KOPT-K1 (cell line): ENCODE data around the gene EFCAB12.

Experiments
- H3K27ac ChIP-seq: fragments of 200-600 bp; sonication (generic); 2 replicates; pipeline ENCODE4 v1.5.1; 2016; ENCODE audit warnings: antibody characterized with exemption, mild to moderate bottlenecking, low read depth, low read length; ENCODE audit not compliant: poor library complexity, severe bottlenecking
- H3K36me3 ChIP-seq: fragments of 200-600 bp; sonication (generic); 2 replicates; pipeline ENCODE4 v1.5.1; 2017; ENCODE audit warnings: antibody characterized with exemption, mild to moderate bottlenecking, low read length, moderate library complexity; ENCODE audit not compliant: insufficient read depth
- H3K9me3 ChIP-seq: fragments of 200-600 bp; sonication (generic); 2 replicates; pipeline ENCODE4 v1.5.1; 2017; ENCODE audit warnings: antibody characterized with exemption, low read length, mild to moderate bottlenecking; ENCODE audit not compliant: insufficient read depth, poor library complexity, severe bottlenecking

Gene EFCAB12

DNA sequence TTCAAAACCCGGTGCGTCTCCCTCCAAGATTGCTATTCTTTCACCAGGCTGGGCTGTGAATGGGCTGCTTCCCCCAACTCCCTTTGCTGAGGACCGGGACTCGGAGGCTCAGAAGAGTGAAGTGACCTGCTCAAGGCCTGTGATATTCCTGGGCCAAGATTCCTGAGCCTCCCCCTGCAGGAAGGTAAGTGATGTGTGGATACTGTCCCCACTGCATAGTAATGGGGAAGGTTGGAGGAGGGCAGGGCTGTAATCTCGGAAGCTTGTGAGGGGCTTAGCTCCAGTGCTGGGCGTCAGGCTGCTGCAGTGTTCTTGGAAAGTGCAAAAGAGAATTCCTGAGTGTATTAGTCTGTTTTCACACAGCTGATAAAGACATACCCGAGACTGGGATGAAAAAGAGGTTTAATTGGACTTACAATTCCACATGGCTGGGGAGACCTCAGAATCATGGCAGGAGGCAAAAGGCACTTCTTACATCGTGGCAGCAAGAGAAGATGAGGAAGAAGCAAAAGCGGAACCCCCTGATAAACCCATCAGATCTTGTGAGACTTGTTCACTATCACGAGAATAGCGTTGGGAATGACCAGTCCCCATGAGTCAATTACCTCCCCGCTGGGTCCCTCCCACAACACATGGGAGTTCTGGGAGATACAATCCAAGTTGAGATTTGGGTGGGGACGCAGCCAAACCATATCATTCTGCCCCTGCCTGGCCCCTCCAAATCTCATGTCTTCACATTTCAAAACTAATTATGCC is 67.6 kb downstream of the EFCAB12 start:
- Histone ChIP-seq H3K27ac (no peak overlapping the region), H3K36me3 (no peaks in the 10 kb centered on the region), H3K9me3 (no peaks in the 10 kb centered on the region)

DNA sequence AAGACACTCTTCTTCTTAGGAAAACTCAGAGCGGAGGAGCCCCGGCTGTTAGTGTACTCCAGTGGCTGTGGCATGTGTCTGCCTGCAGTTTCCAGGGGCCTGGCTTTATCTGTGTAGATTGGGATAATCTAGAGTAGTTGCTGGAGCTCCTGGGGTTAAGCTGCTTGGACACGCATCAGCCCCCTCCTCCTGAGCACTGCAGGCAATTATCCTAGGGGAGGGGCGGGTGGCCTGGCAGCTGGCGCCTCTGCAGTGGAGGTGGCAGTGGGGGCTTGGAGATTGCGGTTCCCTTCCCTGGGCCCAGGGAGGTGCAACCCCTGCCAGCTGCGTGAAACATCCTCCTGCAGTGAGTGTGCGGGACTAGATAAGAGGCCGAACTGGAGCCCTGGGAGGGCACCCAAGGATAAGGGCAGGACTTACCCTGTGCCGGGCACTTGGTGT is 68.2 kb downstream of the EFCAB12 start:
- Histone ChIP-seq H3K9me3 (no peaks in the 10 kb centered on the region), H3K36me3 (no peaks in the 10 kb centered on the region), H3K27ac (no peak overlapping the region)

DNA sequence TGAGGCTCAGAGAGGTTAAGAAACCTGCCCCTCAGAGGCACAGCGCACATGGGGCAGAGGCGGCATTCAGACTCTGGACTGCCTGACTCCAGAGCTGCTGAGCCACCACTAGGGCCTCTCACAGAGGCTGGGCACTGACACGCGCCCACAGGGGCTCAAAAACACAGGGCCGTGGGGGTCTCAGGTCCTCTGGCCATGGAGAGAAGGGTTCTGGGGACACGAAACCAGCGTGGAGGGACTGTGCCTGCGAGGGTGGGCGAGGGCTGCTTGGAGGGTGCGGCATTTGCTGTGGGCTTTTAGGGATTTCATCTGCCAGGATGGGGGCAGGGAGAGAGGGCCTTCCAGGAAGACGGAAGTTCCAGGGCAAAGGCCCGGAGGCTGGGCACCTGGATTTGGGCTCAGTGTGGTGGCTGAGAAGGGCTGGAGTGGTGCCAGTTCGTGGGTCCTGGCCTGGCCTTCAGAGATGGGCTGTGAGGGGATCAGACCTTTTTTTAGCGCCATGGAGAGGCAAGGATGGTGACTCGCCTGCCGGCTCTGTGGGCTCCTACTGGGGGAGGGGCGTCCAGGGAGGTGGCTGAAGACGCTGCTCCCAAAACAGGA is 69.6 kb downstream of the EFCAB12 start:
- H3K27ac ChIP-seq: no peak overlapping the region
- H3K9me3 ChIP-seq: no peaks in the 10 kb centered on the region
- no peaks in the 10 kb centered on the region for H3K36me3 ChIP-seq

- H3K9me3 ChIP-seq: no peaks in the 10 kb centered on the region
- no peak overlapping the region for H3K27ac ChIP-seq
- no peaks in the 10 kb centered on the region for H3K36me3 ChIP-seq
Measured at GRCh38 chr3:129358177-129358771, 70.2 kb downstream of the EFCAB12 start.

DNA sequence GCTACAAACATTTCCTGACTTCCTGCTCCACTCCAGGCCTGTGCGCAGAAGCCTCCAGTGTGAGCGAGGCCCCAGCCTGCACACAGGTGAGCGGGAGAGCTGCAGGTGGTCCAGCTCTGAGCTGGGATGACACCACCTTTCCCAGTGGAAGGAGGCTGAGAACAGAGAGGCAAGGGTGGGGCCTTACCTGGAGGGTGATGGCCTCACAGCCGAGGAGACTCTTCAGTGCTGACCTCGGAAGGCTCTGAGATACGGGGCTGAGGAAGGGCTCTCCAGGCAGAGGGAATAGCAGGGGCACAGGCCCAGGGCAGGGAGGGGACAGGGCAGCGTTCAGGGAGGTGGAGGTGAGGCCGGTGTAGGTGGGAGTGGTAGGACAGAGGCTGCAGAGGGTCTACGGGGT is 70.8 kb downstream of the EFCAB12 start:
- Histone ChIP-seq H3K36me3 (no peaks in the 10 kb centered on the region), H3K27ac (no peak overlapping the region), H3K9me3 (no peaks in the 10 kb centered on the region)

DNA sequence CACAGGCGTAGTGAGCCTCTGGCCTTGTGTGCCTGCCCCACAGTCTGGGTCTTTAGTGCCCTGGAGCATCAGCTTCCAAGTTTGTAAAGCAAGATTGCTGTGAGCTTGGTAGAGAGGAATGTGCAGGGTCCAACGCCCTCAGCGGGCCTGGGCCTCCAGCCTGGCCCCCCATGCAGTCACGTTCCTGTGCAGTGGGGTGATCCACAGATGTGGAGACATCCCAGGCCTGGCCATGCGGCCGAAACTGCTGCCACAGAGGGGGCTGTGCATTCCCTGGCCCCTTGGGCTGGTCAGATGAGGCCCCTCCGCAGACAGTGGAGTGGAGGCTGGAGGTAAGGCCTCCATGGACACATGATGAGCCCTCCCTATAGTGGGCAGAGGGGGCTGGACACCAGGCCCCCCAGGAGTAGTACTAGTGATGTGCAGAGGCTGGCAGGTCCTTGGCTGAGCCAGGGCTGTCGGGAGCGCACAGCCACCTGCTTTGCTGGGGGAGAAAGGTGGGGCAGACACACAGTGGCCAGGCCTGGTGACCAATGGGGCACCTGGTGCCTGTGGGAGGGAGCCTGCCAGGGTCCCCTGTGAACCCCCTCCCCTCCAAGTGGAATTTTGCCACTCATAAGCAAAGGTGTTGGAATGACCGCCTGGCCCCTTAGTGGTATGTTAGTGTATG is 71.5 kb downstream of the EFCAB12 start:
- H3K36me3 ChIP-seq: no peaks in the 10 kb centered on the region
- H3K9me3 ChIP-seq: no peaks in the 10 kb centered on the region
- H3K27ac ChIP-seq: no peak overlapping the region

- Histone ChIP-seq H3K36me3 (no peaks in the 10 kb centered on the region), H3K27ac (no peak overlapping the region), H3K9me3 (no peaks in the 10 kb centered on the region)
Measured at GRCh38 chr3:129353589-129353941, 74.9 kb downstream of the EFCAB12 start.

DNA sequence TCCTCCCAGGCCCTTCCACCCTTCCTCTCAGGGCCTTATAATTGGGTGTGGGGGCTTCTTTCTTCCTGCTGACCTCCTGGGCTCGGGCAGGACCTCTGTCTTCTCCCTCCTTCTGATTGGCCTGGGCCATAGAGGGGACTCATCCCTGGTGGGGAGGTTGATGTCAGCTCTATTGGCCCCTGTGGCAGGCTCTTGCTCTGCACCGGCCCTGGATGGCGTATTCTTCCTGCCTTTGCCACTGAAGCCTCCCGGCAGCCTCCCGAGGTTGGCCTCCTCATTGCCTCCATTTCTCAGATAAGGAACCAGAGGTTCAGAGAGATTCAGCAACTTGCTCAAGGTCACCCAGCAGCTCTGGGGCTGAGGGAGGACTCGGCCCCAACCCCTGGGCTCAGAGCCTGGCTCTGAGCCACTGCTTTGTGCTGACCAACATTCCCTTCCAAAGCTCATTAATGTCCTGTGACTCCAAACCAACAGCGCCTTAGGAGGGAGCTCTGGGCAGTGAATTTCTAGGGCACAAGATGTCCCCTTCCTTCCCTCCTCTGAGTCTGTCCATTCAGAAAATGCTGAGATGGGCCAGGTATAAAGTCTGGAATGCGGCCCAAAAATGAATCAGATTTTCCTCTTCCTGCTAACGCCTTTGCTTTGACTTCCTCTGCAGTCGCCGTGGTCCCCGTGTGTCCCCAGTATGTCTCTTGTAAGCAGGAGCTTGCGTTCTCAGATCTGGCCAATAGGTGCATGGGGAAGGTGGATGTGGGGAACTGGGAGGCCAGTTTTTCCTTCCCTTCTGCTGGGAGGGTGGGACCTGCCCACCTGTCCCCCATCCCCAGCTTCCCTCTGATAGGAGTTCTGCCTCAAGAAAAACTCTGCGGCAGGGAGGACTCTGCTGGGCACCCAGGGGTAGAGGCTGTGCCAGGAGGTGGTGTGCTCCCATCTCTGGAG is 75.5 kb downstream of the EFCAB12 start:
- Histone ChIP-seq H3K27ac (no peak overlapping the region), H3K36me3 (no peaks in the 10 kb centered on the region), H3K9me3 (no peaks in the 10 kb centered on the region)

GRCh38 chr3:129352045-129352444 is 76.4 kb downstream of the EFCAB12 start:
- Histone ChIP-seq H3K36me3 (no peaks in the 10 kb centered on the region), H3K27ac (no peak overlapping the region)

More at GRCh38 chr3:129352045-129352444, 76.4 kb downstream of the EFCAB12 start:
- no peaks in the 10 kb centered on the region for H3K9me3 ChIP-seq
